ENCODE results near the gene CCDC122. TPM values are rescaled to one million over a fixed set of nuclear protein-coding genes. Genes with fewer than 3 reads are reported as not detected.

The CCDC122 gene
- total RNA-seq, 3 donors from 2014 or later (not counting 1 experiment from before 2014, with no cell fraction given), result 1.2 to 2.1 (median 1.6) TPM

DNA sequence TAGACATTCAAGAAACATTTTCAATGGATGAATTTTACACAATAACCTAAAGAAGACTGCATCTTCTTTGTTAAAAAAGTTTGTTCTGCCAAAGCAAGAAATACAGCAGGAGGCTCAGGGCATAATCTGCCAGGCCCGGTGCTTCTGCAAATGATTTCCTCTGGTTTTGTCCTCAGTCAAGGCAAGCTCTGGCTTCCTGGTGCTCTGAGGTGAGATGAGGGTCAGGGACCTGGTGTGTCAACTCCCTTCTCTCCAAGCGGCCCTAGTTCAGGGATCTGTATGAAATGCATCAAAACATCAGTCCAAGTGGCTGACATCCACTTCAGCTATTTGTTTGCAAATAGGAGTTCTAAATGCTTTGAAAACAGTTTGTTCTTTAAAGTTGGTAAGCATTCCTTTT, 31.7 kb upstream of the CCDC122 start:
- DNase-seq (no peak), ATAC-seq (no peak)
- H3K27me3 Mint-ChIP-seq (ENCODE audit: low read depth in 2 of 2), result peaks cover 9 to 24% of the 10 kb centered on the region in 2 donors
- no peak overlapping the region for H3K4me3 ChIP-seq (ENCODE audit: low read length)
- H3K27ac ChIP-seq (ENCODE audit: low read length), result no peak overlapping the region
- H3K9me3 Mint-ChIP-seq, result no peaks in the 10 kb centered on the region
- no peaks in the 10 kb centered on the region for H3K4me1 ChIP-seq (ENCODE audit: control insufficient read depth, insufficient read depth, low read length)
- TF ChIP-seq, protein P1, sequence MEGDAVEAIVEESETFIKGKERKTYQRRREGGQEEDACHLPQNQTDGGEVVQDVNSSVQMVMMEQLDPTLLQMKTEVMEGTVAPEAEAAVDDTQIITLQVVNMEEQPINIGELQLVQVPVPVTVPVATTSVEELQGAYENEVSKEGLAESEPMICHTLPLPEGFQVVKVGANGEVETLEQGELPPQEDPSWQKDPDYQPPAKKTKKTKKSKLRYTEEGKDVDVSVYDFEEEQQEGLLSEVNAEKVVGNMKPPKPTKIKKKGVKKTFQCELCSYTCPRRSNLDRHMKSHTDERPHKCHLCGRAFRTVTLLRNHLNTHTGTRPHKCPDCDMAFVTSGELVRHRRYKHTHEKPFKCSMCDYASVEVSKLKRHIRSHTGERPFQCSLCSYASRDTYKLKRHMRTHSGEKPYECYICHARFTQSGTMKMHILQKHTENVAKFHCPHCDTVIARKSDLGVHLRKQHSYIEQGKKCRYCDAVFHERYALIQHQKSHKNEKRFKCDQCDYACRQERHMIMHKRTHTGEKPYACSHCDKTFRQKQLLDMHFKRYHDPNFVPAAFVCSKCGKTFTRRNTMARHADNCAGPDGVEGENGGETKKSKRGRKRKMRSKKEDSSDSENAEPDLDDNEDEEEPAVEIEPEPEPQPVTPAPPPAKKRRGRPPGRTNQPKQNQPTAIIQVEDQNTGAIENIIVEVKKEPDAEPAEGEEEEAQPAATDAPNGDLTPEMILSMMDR (IDR thresholded peaks at IDR 0.05), result no peak
- H3K36me3 Mint-ChIP-seq, result no peaks in the 10 kb centered on the region
- H3K9me3 ChIP-seq (ENCODE audit: control insufficient read depth, insufficient read depth, low read length), result no peaks in the 10 kb centered on the region
- H3K27ac Mint-ChIP-seq, result no peak overlapping the region
- 17% methylated on average over 2 of the region's 2 CpGs for WGBS (ENCODE audit: insufficient coverage)
- H3K36me3 ChIP-seq (ENCODE audit: control insufficient read depth, insufficient read depth, low read length), result no peaks in the 10 kb centered on the region
- peaks cover 0 to 5% of the 10 kb centered on the region in 2 donors for H3K4me1 Mint-ChIP-seq
- no peak overlapping the region for H3K4me3 Mint-ChIP-seq
- H3K27me3 ChIP-seq (ENCODE audit: control insufficient read depth, insufficient read depth, low read length), result no peaks in the 10 kb centered on the region
- intact Hi-C loops (cut with micrococcal nuclease), result no loop called here

DNA sequence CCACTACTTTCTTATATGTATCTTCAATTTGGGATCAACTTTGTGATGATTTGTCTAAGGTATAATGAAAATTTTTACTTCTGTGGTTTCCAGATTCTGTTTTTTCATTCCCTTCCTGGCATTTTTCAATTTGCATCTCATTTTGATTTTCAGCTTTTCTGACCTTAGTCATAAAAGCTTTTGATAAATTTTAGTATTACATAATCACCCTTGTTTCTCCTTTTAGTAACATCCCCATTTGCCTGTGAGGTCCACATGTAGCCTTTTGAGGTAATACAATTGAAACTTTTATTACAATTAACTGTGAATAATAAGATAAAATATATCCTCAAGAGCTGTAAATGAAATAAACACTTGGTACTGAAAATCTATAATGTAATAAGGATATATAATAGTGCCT, 31.3 kb upstream of the CCDC122 start:
- no peak for ATAC-seq
- Mint-ChIP-seq H3K27ac (no peak overlapping the region), H3K27me3 (ENCODE audit: low read depth in 2 of 2) (peaks cover 10 to 28% of the 10 kb centered on the region in 2 donors)

GRCh38 chr13:43908156-43909126, 28.9 kb upstream of the CCDC122 start:
- 100% methylated on average over 1 of the region's 2 CpGs for WGBS (ENCODE audit: insufficient coverage)
- ATAC-seq (peak in 1 of 3 donors; percentile 31), DNase-seq (peak in 1 of 2 donors; percentile 57)
- intact Hi-C loops (cut with micrococcal nuclease), result loop anchor here (5.0 to 10.0 kb wide), 4 partner anchors 54 to 1399 kb away; no protein-coding TSS in a partner anchor
- H3K36me3 Mint-ChIP-seq, result no peaks in the 10 kb centered on the region
- H3K36me3 ChIP-seq (ENCODE audit: control insufficient read depth, insufficient read depth, low read length), result no peaks in the 10 kb centered on the region
- no peak overlapping the region for H3K27ac ChIP-seq (ENCODE audit: low read length)
- H3K9me3 Mint-ChIP-seq, result no peaks in the 10 kb centered on the region
- H3K27me3 ChIP-seq (ENCODE audit: control insufficient read depth, insufficient read depth, low read length), result no peaks in the 10 kb centered on the region
- no peak overlapping the region for H3K4me3 Mint-ChIP-seq
- H3K4me1 ChIP-seq (ENCODE audit: control insufficient read depth, insufficient read depth, low read length), result no peaks in the 10 kb centered on the region
- no peak overlapping the region for H3K4me3 ChIP-seq (ENCODE audit: low read length)
- TF ChIP-seq, protein P1 (IDR thresholded peaks at IDR 0.05), result peak; percentile 67
- H3K27me3 Mint-ChIP-seq (ENCODE audit: low read depth in 2 of 2), result peaks cover 12 to 32% of the 10 kb centered on the region in 2 donors
- H3K27ac Mint-ChIP-seq, result no peak overlapping the region
- peaks cover 0 to 5% of the 10 kb centered on the region in 2 donors for H3K4me1 Mint-ChIP-seq
- H3K9me3 ChIP-seq (ENCODE audit: control insufficient read depth, insufficient read depth, low read length), result no peaks in the 10 kb centered on the region

More for the DNA sequence above, 31.3 kb upstream of the CCDC122 start:
- no peak overlapping the region for H3K27ac ChIP-seq (ENCODE audit: low read length)
- Mint-ChIP-seq H3K9me3 (no peaks in the 10 kb centered on the region), H3K4me3 (no peak overlapping the region), H3K4me1 (peaks cover 0 to 5% of the 10 kb centered on the region in 2 donors), H3K36me3 (no peaks in the 10 kb centered on the region)
- H3K36me3 ChIP-seq (ENCODE audit: control insufficient read depth, insufficient read depth, low read length), result no peaks in the 10 kb centered on the region
- TF ChIP-seq, protein P1 (IDR thresholded peaks at IDR 0.05), result no peak
- H3K4me3 ChIP-seq (ENCODE audit: low read length), result no peak overlapping the region
- H3K9me3 ChIP-seq (ENCODE audit: control insufficient read depth, insufficient read depth, low read length), result no peaks in the 10 kb centered on the region
- H3K27me3 ChIP-seq (ENCODE audit: control insufficient read depth, insufficient read depth, low read length), result no peaks in the 10 kb centered on the region
- H3K4me1 ChIP-seq (ENCODE audit: control insufficient read depth, insufficient read depth, low read length), result no peaks in the 10 kb centered on the region
- intact Hi-C loops (cut with micrococcal nuclease), result no loop called here
- no peak for DNase-seq

Data from natural killer cell (primary cell).